Brain microvascular endothelial cell (primary cell): Measurements from ENCODE around the gene SH3PXD2B.
A peak's percentile ranks its signal among the peaks of the same experiment; 100 is the strongest.

Source experiments
- DNase-seq: peaks from one replicate; pipeline ENCODE4 v3.0.0-alpha.2; 2020
- H3K27ac ChIP-seq: fragments of 250-450 bp; sonication (Bioruptor Pico); 2 replicates; pipeline ENCODE4 v1.5.1; 2020; ENCODE audit warnings: mild to moderate bottlenecking, moderate library complexity
- H3K27me3 ChIP-seq: fragments of 250-450 bp; sonication (Bioruptor Pico); replicated peaks from 2 replicates; pipeline ENCODE4 v1.5.1; 2020; ENCODE audit warnings: mild to moderate bottlenecking
- H3K36me3 ChIP-seq: fragments of 250-450 bp; sonication (Bioruptor Pico); replicated peaks from 2 replicates; pipeline ENCODE4 v1.5.1; 2020; ENCODE audit warnings: mild to moderate bottlenecking
- H3K4me3 ChIP-seq: 2 replicates; pipeline ENCODE4 v1.5.1; 2011; ENCODE audit warnings: low read depth, mild to moderate bottlenecking, control low read depth, low read length, moderate library complexity
- CTCF ChIP-seq: IDR thresholded peaks from 2 replicates; pipeline ENCODE4 v1.5.1; 2011; ENCODE audit warnings: low read depth, mild to moderate bottlenecking, moderate library complexity, low read length, control low read depth, inconsistent platforms; ENCODE audit errors: missing control alignments
- in situ Hi-C: cut with HindIII; loops from 2 replicates; pipeline ENCODE4 v1.10.0; 2017; ENCODE audit warnings: low sequenced_read_pairs, low pct_ligation_motif_present

The SH3PXD2B gene

DNA sequence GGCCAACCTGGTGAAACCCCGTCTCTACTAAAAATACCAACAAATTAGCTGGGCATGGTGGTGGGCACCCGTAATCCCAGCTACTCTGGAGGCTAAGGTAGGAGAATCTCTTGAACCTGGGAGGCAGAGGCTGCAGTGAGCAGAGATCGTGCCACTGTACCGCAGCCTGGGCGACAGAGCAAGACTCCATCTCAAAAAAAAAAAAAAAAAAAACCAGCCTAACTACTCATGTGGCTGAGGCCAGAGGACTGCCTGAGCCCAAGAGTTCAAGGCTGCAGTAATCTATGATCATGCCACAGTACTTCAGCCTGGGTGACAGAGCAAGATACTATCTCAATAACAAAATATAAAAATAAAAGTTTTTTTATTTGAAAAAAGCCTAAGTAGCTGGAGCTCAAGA, 174.0 kb downstream of the SH3PXD2B start:
- TF ChIP-seq CTCF = no peak
- no peak overlapping the region for H3K4me3 ChIP-seq
- no peak overlapping the region for H3K27ac ChIP-seq
- no peaks in the 10 kb centered on the region for H3K27me3 ChIP-seq
- in situ Hi-C loops = no loop called here
- H3K36me3 ChIP-seq = no peaks in the 10 kb centered on the region
- no peak for DNase-seq

DNA sequence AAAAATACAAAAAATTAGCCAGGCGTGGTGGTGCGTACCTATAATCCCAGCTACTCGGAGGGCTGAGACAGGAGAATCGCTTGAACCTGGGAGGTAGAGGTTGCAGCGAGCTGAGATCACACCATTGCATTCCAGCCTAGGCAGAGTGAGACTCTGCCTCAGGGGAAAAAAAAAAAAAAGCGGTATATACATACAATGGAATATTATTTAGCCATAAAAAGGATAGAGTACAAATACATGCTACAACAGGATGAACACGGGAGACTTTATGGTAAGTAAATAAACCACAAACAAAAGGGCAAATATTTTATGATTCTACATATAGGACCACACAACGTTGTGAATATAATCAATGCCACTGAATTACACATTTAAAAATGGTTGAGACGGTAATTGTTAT, 176.0 kb downstream of the SH3PXD2B start:
- H3K27ac ChIP-seq = no peak overlapping the region
- no peak for DNase-seq
- H3K27me3 ChIP-seq = no peaks in the 10 kb centered on the region
- in situ Hi-C loops = no loop called here
- H3K4me3 ChIP-seq = no peak overlapping the region
- no peak for TF ChIP-seq CTCF
- no peaks in the 10 kb centered on the region for H3K36me3 ChIP-seq

- in situ Hi-C loops = no loop called here
- no peak for TF ChIP-seq CTCF
- Histone ChIP-seq H3K4me3 (no peak overlapping the region), H3K27ac (no peak overlapping the region), H3K36me3 (no peaks in the 10 kb centered on the region), H3K27me3 (no peaks in the 10 kb centered on the region)
- DNase-seq = peak; percentile 4
These were observed 178.1 kb downstream of the SH3PXD2B start for GRCh38 chr5:172276214-172276613.
